Measurements from ENCODE around the gene GOLGA5.
"Not testable (repeated sequence)": the region's sequence is repeated elsewhere in the genome, so short reads cannot be mapped to it uniquely, and the experiment has no call there.

The GOLGA5 gene

GRCh38 chr14:92748259-92749016, 45.7 kb upstream of the GOLGA5 start, which contains the start of gene LGMN:
TSS of gene LGMN (minus strand) at chr14:92748627. CDS start at chr14:92732786, 15,841 bp downstream.
- DNase-seq: peak; percentile 85
- peak; percentile 86 for ATAC-seq (ENCODE audit: insufficient read depth, low read depth)
- Histone ChIP-seq H3K4me2 (ENCODE audit: insufficient read depth, low read length) (peak within 1 kb of the TSS; percentile 79), H3K27me3 (ENCODE audit: insufficient read depth, low read length, poor library complexity) (no peaks in the 10 kb centered on the region), H3K9me3 (ENCODE audit: insufficient read depth, low read length, severe bottlenecking) (no peaks in the 10 kb centered on the region), H3K4me1 (ENCODE audit: insufficient read depth, low read length) (peaks cover 53% of the 10 kb centered on the region), H3K9ac (ENCODE audit: low read depth, low read length) (peak within 1 kb of the TSS; percentile 54), H3K4me3 (ENCODE audit: low read depth in 1 of 2, low read length in 2 of 2) (peak within 1 kb of the TSS; percentile 3 to 66; a peak in 3 of 4 replicates), H3K36me3 (ENCODE audit: insufficient read depth, low read length) (no peaks in the 10 kb centered on the region), H3K27ac (ENCODE audit: low read length) (peak within 1 kb of the TSS; percentile 4; the same call in 1 of the 2 replicates), H2AFZ (ENCODE audit: low read depth, low read length) (peak within 1 kb of the TSS; percentile 67), H4K20me1 (ENCODE audit: insufficient read depth, low read length) (no peaks in the 10 kb centered on the region), H3K79me2 (ENCODE audit: insufficient read depth, low read length) (no peaks in the 10 kb centered on the region)
- TF ChIP-seq EZH2 (IDR thresholded peaks at IDR 0.05; ENCODE audit: borderline replicate concordance, low read depth, low read length, severe bottlenecking) (no peak), CTCF (IDR thresholded peaks at IDR 0.05; ENCODE audit: borderline replicate concordance, extremely low read depth, low read length, poor library complexity, severe bottlenecking) (no peak)

GRCh38 chr14:92750222-92750728, 43.8 kb upstream of the GOLGA5 start:
- H3K79me2 ChIP-seq (ENCODE audit: insufficient read depth, low read length); H3K36me3 ChIP-seq (ENCODE audit: insufficient read depth, low read length); H4K20me1 ChIP-seq (ENCODE audit: insufficient read depth, low read length); H3K27me3 ChIP-seq (ENCODE audit: insufficient read depth, low read length, poor library complexity); H3K9me3 ChIP-seq (ENCODE audit: insufficient read depth, low read length, severe bottlenecking): not testable (repeated sequence)
- DNase-seq (peak; percentile 75), ATAC-seq (ENCODE audit: insufficient read depth, low read depth) (peak; percentile 64)
- Histone ChIP-seq H3K4me2 (ENCODE audit: insufficient read depth, low read length) (peak overlapping the region; percentile 63), H3K4me1 (ENCODE audit: insufficient read depth, low read length) (peaks cover 53% of the 10 kb centered on the region), H3K4me3 (ENCODE audit: low read depth in 1 of 2, low read length in 2 of 2) (peak overlapping the region in 1 of 2 experiments; percentile 47; a peak in 2 of 4 replicates), H3K27ac (ENCODE audit: low read length) (peak overlapping the region; percentile 75), H2AFZ (ENCODE audit: low read depth, low read length) (peak overlapping the region; percentile 54; the same call in 1 of the 2 replicates), H3K9ac (ENCODE audit: low read depth, low read length) (peak overlapping the region; percentile 39)

- no peaks in the 10 kb centered on the region for H4K20me1 ChIP-seq (ENCODE audit: insufficient read depth, low read length)
- no peak for TF ChIP-seq EZH2 (IDR thresholded peaks at IDR 0.05; ENCODE audit: borderline replicate concordance, low read depth, low read length, severe bottlenecking)
- no peak for TF ChIP-seq CTCF (IDR thresholded peaks at IDR 0.05; ENCODE audit: borderline replicate concordance, extremely low read depth, low read length, poor library complexity, severe bottlenecking)
- peak overlapping the region; percentile 57 for H2AFZ ChIP-seq (ENCODE audit: low read depth, low read length)
- no peaks in the 10 kb centered on the region for H3K27me3 ChIP-seq (ENCODE audit: insufficient read depth, low read length, poor library complexity)
- H3K9me3 ChIP-seq (ENCODE audit: insufficient read depth, low read length, severe bottlenecking): no peaks in the 10 kb centered on the region
- peak overlapping the region; percentile 63 for H3K4me2 ChIP-seq (ENCODE audit: insufficient read depth, low read length)
- H3K36me3 ChIP-seq (ENCODE audit: insufficient read depth, low read length): no peaks in the 10 kb centered on the region
- peaks cover 53% of the 10 kb centered on the region for H3K4me1 ChIP-seq (ENCODE audit: insufficient read depth, low read length)
- no peaks in the 10 kb centered on the region for H3K79me2 ChIP-seq (ENCODE audit: insufficient read depth, low read length)
- ATAC-seq (ENCODE audit: insufficient read depth, low read depth) (0 out of 3 replicates have a peak, but pooled peaks have one; percentile 2), DNase-seq (no peak)
- peak overlapping the region; percentile 75 for H3K27ac ChIP-seq (ENCODE audit: low read length)
- peak overlapping the region in 1 of 2 experiments; percentile 47; a peak in 2 of 4 replicates for H3K4me3 ChIP-seq (ENCODE audit: low read depth in 1 of 2, low read length in 2 of 2)
- peak overlapping the region; percentile 39; the same call in 1 of the 2 replicates for H3K9ac ChIP-seq (ENCODE audit: low read depth, low read length)
These were observed 43.1 kb upstream of the GOLGA5 start for GRCh38 chr14:92750994-92751400.

- no peaks in the 10 kb centered on the region for H3K9me3 ChIP-seq (ENCODE audit: insufficient read depth, low read length, severe bottlenecking)
- no peak for ATAC-seq (ENCODE audit: insufficient read depth, low read depth)
- peak overlapping the region; percentile 75; the same call in 1 of the 2 replicates for H3K27ac ChIP-seq (ENCODE audit: low read length)
- H2AFZ ChIP-seq (ENCODE audit: low read depth, low read length): no peak overlapping the region
- peaks cover 53% of the 10 kb centered on the region for H3K4me1 ChIP-seq (ENCODE audit: insufficient read depth, low read length)
- H3K9ac ChIP-seq (ENCODE audit: low read depth, low read length): no peak overlapping the region
- H3K79me2 ChIP-seq (ENCODE audit: insufficient read depth, low read length): no peaks in the 10 kb centered on the region
- H3K36me3 ChIP-seq (ENCODE audit: insufficient read depth, low read length): no peaks in the 10 kb centered on the region
- DNase-seq: peak; percentile 12
- H3K4me3 ChIP-seq (ENCODE audit: low read depth in 1 of 2, low read length in 2 of 2): no peak overlapping the region
- no peaks in the 10 kb centered on the region for H4K20me1 ChIP-seq (ENCODE audit: insufficient read depth, low read length)
- TF ChIP-seq EZH2 (IDR thresholded peaks at IDR 0.05; ENCODE audit: borderline replicate concordance, low read depth, low read length, severe bottlenecking): no peak
- TF ChIP-seq CTCF (IDR thresholded peaks at IDR 0.05; ENCODE audit: borderline replicate concordance, extremely low read depth, low read length, poor library complexity, severe bottlenecking): no peak
- no peaks in the 10 kb centered on the region for H3K27me3 ChIP-seq (ENCODE audit: insufficient read depth, low read length, poor library complexity)
- no peak overlapping the region for H3K4me2 ChIP-seq (ENCODE audit: insufficient read depth, low read length)
These were observed 42.3 kb upstream of the GOLGA5 start for GRCh38 chr14:92751819-92752218.
